GM12801 (cell line): ENCODE data around the gene PRKCE.

ENCODE experiments used
- TF ChIP-seq, protein P1 (sequence below): IDR thresholded peaks from one replicate; pipeline ENCODE4 v1.5.1; 2011; ENCODE audit warnings: control low read depth; ENCODE audit not compliant: insufficient read length; ENCODE audit errors: extremely low read depth

Gene PRKCE

DNA sequence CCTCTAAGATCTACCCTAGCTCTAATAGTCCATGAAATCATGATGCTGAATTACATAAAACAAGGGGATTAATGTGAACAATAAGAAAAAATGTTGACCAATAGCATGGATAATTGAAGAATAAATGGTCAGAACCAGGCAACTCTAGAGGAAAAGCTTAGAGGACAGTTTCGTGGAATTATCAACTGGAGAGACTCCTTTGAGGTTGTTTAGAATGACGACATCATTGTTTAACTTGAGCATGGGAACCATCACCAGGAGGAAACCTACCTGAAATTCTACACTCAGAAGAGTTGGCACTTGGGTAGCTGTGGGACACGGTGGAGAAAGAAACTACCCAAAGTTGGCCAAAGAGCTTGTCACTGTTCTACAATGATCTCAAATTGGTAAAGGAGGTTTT, 466.5 kb downstream of the PRKCE start:
- TF ChIP-seq, protein P1, sequence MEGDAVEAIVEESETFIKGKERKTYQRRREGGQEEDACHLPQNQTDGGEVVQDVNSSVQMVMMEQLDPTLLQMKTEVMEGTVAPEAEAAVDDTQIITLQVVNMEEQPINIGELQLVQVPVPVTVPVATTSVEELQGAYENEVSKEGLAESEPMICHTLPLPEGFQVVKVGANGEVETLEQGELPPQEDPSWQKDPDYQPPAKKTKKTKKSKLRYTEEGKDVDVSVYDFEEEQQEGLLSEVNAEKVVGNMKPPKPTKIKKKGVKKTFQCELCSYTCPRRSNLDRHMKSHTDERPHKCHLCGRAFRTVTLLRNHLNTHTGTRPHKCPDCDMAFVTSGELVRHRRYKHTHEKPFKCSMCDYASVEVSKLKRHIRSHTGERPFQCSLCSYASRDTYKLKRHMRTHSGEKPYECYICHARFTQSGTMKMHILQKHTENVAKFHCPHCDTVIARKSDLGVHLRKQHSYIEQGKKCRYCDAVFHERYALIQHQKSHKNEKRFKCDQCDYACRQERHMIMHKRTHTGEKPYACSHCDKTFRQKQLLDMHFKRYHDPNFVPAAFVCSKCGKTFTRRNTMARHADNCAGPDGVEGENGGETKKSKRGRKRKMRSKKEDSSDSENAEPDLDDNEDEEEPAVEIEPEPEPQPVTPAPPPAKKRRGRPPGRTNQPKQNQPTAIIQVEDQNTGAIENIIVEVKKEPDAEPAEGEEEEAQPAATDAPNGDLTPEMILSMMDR, result no peak

DNA sequence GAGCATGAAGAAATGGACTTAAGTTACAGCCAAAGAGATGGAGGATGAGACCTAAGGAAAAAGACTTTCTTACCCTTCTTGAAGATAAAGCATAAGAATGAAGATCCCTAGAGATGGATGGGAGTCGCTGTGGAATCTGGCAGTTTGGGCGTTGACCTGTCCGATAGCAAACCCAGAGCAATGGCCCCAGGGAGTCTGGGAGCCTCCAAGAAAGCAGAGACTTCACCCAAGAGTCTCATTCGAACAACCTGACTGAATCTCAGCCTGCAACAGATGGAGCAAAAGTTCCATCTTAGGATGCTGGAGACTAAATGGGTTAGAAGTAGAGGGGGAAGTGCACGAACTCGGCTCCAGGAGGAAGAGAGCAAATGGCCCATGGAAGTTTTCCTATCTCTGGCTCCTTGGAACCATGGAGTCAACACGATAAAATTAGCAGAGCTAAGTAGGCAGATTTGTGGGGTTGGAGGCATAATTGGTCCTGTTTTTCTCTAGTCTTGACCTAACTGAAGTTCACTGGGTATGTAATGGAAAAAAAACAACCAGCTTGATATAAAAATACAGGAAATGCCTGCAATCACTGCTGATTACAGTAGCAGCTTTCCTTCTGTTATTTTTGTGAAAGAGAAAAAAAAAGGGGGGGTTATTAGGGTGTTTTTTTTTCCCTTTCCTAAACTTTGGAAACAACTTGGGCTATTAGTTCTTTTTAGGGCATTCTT, 467.3 kb downstream of the PRKCE start:
- TF ChIP-seq, protein P1, result no peak

DNA sequence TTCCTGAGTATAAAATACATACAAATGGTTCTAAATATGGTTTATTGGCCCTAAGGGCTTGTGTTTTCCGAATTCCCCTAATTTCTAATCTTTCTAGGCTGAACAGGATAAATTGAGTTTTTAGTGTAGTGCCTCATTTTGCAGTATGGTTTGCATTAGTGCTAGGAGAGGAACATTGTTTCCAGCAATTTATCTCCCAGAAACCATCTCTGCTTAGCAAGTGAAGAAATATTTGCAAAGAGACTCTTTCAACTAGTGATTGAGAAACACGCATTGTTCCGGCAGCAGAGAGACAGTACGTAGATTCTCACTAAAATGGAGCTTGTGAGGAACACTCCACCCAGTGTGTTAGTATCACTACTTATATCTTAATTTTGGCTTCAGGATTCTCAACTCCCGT, 468.0 kb downstream of the PRKCE start:
- TF ChIP-seq, protein P1, result no peak

DNA sequence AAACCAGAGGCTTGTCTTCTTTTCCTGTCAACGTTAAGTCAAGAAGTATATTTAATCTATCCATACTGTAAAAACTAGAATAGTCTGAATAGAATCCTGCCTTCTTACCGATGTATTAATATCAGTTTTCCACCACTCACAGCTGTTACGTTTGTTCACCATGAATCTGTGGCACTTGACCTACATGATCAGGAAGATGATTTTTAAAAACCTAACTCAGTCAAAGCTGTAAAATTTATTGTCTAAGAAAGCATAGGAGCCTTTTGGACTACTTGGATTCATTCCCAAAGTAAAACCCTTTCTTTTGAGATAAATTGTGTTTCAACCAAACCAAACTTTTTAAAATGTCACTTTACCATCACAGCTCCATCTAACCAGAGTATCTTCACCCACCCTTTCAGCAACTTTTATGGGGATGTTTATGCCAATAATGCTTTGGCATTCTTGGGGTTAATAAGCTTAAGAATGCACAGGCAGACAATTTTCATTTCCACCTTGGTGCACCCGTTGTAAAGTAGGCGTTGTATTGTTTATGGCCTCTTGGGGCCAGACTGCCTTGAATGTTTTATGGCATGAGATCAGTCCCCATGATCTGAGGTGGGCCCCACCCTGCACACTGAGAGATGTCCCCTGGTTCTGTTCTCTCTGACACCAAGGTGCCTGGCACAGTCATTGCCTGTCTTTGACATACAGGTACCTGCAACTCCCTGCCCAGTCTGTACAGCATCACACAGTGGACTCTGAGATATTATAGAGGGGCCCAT, 469.5 kb downstream of the PRKCE start:
- TF ChIP-seq, protein P1, result no peak

DNA sequence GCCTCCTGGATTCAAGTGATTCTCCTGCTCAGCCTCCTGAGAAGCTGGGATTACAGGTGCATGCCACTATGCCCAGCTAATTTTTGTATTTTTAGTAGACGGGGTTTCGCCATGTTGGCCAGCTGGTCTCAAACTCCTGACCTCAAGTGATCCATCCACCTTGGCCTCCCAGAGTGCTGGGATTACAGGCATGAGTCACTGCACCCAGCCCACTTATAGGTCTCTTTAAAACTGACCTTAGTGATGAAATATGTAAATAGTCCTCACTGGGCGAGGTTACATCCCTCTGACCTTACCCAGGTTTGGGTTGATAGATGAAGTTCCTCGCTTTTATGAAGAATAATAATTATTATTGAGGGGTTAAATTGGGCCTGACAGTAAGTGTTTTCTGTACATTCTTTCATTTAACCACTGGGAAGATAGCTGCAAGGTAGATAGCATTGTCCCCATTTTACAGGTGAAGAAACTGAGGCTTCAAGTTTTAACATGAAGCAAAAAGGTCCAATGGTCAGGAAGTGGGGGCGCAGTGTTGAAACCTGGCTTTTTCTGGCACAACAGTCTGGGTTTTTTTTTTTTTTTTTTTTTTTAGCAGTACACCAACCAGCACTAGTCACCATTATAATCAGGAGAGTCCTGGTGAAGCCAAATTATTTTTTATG, 471.0 kb downstream of the PRKCE start:
- TF ChIP-seq, protein P1, result no peak

DNA sequence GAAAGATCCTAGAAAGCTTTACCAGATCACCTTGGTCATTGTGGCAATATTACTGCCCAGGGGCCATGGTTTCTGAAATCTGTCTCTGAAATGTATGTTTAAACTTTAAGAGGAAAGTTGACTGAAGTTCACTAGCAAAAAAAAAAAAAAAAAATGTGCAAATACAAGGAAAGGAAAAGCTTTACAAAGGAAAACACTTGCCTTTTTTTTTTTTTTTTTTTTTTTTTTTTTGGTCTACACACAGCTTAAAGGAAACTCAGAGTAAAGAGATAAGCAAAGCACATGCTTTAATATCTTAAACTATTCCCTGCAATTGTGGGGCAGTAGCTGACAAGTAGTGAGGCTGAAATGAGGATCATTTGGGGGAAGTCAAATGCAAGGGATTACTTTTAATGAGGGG, 471.5 kb downstream of the PRKCE start:
- TF ChIP-seq, protein P1, result no peak

DNA sequence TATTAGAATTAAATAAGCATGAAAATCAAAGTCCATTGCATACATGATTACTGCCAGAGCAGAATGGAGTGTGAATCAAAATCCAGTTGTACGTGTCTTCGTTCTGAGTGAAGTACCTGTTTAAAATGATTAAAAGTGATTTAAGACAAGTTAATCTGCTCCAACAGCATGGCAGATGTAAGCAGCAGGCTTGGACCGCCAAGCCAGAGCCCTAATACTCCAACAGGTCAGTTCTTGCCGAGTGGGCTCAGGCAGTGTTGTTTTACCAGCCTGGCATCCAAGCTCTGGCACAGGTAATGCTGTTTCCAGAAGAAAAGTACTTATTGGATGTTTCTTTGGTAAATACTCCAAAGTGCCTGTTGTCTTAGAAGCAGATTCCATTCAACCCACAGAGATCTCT, 474.3 kb downstream of the PRKCE start:
- TF ChIP-seq, protein P1, result no peak
